Fibroblast of lung (primary cell): ENCODE measurements around the gene ORC4.

ENCODE experiments used
- EZH2 ChIP-seq: IDR thresholded peaks from 2 replicates; pipeline ENCODE4 v1.5.1; 2012; ENCODE audit warnings: low read length, control low read depth, mild to moderate bottlenecking; ENCODE audit errors: missing control alignments
- TF ChIP-seq, protein P1 (sequence below), 2 donors: IDR thresholded peaks in 1 of 2; conservative IDR thresholded peaks in 1 of 2; 1 replicate in 1 of 2; 2 replicates in 1 of 2; pipeline ENCODE4 v1.5.1; 2011 to 2012; ENCODE audit warnings: low read length in 2 of 2, control low read depth in 1 of 2, inconsistent platforms in 1 of 2, low read depth in 1 of 2, mild to moderate bottlenecking in 1 of 2

DNA sequence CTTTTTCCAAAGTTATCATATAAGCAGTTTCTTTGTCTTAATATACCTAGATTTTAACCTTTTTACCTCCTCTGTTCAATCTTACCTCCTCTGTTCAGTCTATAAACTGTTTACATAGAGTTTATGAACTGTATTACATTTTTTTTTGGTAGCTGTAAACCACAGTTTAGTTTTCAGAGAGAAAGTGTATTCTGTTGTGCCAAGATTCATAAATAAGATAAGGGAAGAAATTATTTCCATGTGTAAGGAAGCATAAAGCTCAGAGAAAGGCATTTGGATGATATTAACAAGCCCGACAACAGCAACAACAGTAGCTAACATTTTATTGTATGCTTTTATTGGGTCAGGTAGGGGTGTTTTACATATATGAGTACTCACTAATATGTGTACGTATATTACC, 104.5 kb downstream of the ORC4 start:
- TF ChIP-seq, protein P1, sequence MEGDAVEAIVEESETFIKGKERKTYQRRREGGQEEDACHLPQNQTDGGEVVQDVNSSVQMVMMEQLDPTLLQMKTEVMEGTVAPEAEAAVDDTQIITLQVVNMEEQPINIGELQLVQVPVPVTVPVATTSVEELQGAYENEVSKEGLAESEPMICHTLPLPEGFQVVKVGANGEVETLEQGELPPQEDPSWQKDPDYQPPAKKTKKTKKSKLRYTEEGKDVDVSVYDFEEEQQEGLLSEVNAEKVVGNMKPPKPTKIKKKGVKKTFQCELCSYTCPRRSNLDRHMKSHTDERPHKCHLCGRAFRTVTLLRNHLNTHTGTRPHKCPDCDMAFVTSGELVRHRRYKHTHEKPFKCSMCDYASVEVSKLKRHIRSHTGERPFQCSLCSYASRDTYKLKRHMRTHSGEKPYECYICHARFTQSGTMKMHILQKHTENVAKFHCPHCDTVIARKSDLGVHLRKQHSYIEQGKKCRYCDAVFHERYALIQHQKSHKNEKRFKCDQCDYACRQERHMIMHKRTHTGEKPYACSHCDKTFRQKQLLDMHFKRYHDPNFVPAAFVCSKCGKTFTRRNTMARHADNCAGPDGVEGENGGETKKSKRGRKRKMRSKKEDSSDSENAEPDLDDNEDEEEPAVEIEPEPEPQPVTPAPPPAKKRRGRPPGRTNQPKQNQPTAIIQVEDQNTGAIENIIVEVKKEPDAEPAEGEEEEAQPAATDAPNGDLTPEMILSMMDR (conservative IDR thresholded peaks at IDR 0.05 in 1 of 2, IDR thresholded peaks at IDR 0.05 in 1 of 2; ENCODE audit: low read depth in 1 of 2, low read length in 2 of 2) = no peak
- TF ChIP-seq EZH2 = no peak
